ENCODE data around the gene HYI. TPM values are rescaled to one million over a fixed set of nuclear protein-coding genes. Genes with fewer than 3 reads are reported as not detected.

Gene HYI
- total and polyA plus RNA-seq, 7 donors = 7.4 to 21.4 (median 12.2) TPM

- H3K27me3 ChIP-seq (ENCODE audit: insufficient read depth in 3 of 3, low read length in 2 of 3) = no peaks in the 10 kb centered on the region
- WGBS, 3 donors = 12 to 17% (median 16%) methylated on average over 10 of the region's 10 CpGs
- intact Hi-C loops (cut with DNase I) = no loop called here
- H3K36me3 ChIP-seq (ENCODE audit: insufficient read depth in 1 of 2, low read depth in 1 of 2) = peaks cover 0 to 44% of the 10 kb centered on the region in 2 donors
- peak overlapping the region; percentile 67 for H3K4me3 ChIP-seq
- DNase-seq (peak in 1 of 2 donors; percentile 55), ATAC-seq (peak; percentile 6 to 30 (median 14))
- peaks cover 14% of the 10 kb centered on the region for H3K4me1 ChIP-seq
- no peak for TF ChIP-seq CTCF (IDR thresholded peaks at IDR 0.05)
- H3K27ac ChIP-seq = peak overlapping the region; percentile 81
- H3K9me3 ChIP-seq = no peaks in the 10 kb centered on the region
Observed at GRCh38 chr1:43452789-43453441, 816 bp downstream of the HYI start.

GRCh38 chr1:43451701-43452532 is 1.8 kb downstream of the HYI start:
- H3K9me3 ChIP-seq = no peaks in the 10 kb centered on the region
- no peak overlapping the region for H3K27ac ChIP-seq
- intact Hi-C loops (cut with DNase I) = no loop called here
- no peaks in the 10 kb centered on the region for H3K27me3 ChIP-seq (ENCODE audit: insufficient read depth in 3 of 3, low read length in 2 of 3)
- H3K4me1 ChIP-seq = peaks cover 14% of the 10 kb centered on the region
- no peak for TF ChIP-seq CTCF (IDR thresholded peaks at IDR 0.05)
- DNase-seq (peak in 1 of 2 donors; percentile 44), ATAC-seq (no peak)
- WGBS, 3 donors = 84 to 87% (median 85%) methylated on average over 22 of the region's 22 CpGs
- no peak overlapping the region for H3K4me3 ChIP-seq
- H3K36me3 ChIP-seq (ENCODE audit: insufficient read depth in 1 of 2, low read depth in 1 of 2) = peaks cover under 1 to 54% of the 10 kb centered on the region in 2 donors

GRCh38 chr1:43451157-43451591 is 2.6 kb downstream of the HYI start:
- 60 to 69% (median 61%) methylated on average over 12 of the region's 12 CpGs for WGBS, 3 donors

GRCh38 chr1:43450251-43450941 is 3.3 kb downstream of the HYI start:
- Histone ChIP-seq H3K4me1 (peaks cover 14% of the 10 kb centered on the region), H3K27ac (no peak overlapping the region), H3K9me3 (no peaks in the 10 kb centered on the region), H3K4me3 (no peak overlapping the region), H3K27me3 (ENCODE audit: insufficient read depth in 3 of 3, low read length in 2 of 3) (no peaks in the 10 kb centered on the region), H3K36me3 (ENCODE audit: insufficient read depth in 1 of 2, low read depth in 1 of 2) (peaks cover 3 to 69% of the 10 kb centered on the region in 2 donors)
- ATAC-seq (no peak), DNase-seq (peak in 1 of 2 donors; percentile 45)
- WGBS, 3 donors = 80 to 86% (median 83%) methylated on average over 10 of the region's 10 CpGs
- TF ChIP-seq CTCF (IDR thresholded peaks at IDR 0.05) = no peak
- intact Hi-C loops (cut with DNase I) = no loop called here

More at GRCh38 chr1:43451157-43451591, 2.6 kb downstream of the HYI start:
- TF ChIP-seq CTCF (IDR thresholded peaks at IDR 0.05) = no peak
- H3K27me3 ChIP-seq (ENCODE audit: insufficient read depth in 3 of 3, low read length in 2 of 3) = no peaks in the 10 kb centered on the region
- H3K4me3 ChIP-seq = no peak overlapping the region
- no peak overlapping the region for H3K27ac ChIP-seq
- no peak for ATAC-seq
- H3K36me3 ChIP-seq (ENCODE audit: insufficient read depth in 1 of 2, low read depth in 1 of 2) = peaks cover 3 to 62% of the 10 kb centered on the region in 2 donors
- no peaks in the 10 kb centered on the region for H3K9me3 ChIP-seq
- intact Hi-C loops (cut with DNase I) = no loop called here
- DNase-seq = peak in 1 of 2 donors; percentile 44
- peaks cover 14% of the 10 kb centered on the region for H3K4me1 ChIP-seq
